ENCODE measurements around the gene OR2K2.

DNA sequence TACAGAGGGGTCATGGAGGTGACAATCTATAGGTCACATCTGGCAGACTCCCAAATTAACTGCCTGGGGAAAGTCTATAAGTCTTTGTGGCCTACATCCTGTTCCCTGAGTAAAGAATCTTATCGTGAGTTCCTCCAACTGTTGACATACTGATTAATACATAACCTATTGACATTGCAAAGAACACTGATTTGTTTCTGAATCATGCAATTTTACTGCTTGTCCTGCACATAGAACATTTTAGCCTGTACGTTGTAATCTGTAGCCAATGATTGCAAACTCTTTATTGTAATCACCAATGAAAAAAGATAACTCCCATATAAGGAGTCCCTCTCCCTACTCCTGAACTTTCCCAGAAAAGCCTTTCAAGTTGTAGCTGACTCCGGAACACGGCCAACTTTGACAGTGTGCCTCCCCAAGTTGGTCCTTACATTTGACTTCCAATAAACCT lies 18.8 kb upstream of the OR2K2 start:
- TF ChIP-seq, protein P1, sequence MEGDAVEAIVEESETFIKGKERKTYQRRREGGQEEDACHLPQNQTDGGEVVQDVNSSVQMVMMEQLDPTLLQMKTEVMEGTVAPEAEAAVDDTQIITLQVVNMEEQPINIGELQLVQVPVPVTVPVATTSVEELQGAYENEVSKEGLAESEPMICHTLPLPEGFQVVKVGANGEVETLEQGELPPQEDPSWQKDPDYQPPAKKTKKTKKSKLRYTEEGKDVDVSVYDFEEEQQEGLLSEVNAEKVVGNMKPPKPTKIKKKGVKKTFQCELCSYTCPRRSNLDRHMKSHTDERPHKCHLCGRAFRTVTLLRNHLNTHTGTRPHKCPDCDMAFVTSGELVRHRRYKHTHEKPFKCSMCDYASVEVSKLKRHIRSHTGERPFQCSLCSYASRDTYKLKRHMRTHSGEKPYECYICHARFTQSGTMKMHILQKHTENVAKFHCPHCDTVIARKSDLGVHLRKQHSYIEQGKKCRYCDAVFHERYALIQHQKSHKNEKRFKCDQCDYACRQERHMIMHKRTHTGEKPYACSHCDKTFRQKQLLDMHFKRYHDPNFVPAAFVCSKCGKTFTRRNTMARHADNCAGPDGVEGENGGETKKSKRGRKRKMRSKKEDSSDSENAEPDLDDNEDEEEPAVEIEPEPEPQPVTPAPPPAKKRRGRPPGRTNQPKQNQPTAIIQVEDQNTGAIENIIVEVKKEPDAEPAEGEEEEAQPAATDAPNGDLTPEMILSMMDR (conservative IDR thresholded peaks at IDR 0.05; ENCODE audit: low read depth, low read length), result no peak
- TF ChIP-seq EZH2 (IDR thresholded peaks at IDR 0.05; ENCODE audit: low read length, unreplicated experiment) (no peak), EZH2phosphoT487 (IDR thresholded peaks at IDR 0.05; ENCODE audit: borderline replicate concordance, low read length) (no peak)
